Ovary (tissue), 9 donors: Measurements from ENCODE around the gene GRIK4. TPM values are rescaled to one million over a fixed set of nuclear protein-coding genes. Genes with fewer than 3 reads are reported as not detected.
A peak's percentile ranks its signal among the peaks of the same experiment; 100 is the strongest.

Experiments used
- DNase-seq, 5 donors: peaks; one replicate each; pipeline ENCODE4 v3.0.0-alpha.2; 2019 to 2020
- H3K27ac ChIP-seq, 2 donors: fragments of 200-600 bp; one replicate each; pipeline versions ENCODE4 v1.5.1 to v1.8.0; 2019 to 2022
- H3K27me3 ChIP-seq: fragments of 200-600 bp; one replicate; pipeline ENCODE4 v1.8.0; 2022
- H3K36me3 ChIP-seq: fragments of 200-600 bp; sonication (generic); one replicate; pipeline ENCODE4 v1.5.1; 2019
- H3K4me1 ChIP-seq: one replicate; pipeline ENCODE4 v1.8.1; 2013; ENCODE audit warnings: mild to moderate bottlenecking, moderate library complexity; ENCODE audit not compliant: insufficient read depth
- H3K4me3 ChIP-seq: fragments of 200-600 bp; sonication (generic); one replicate; pipeline ENCODE4 v1.5.1; 2017
- H3K9me3 ChIP-seq, 2 donors: fragments of 200-600 bp in 1 of 2; sonication (generic) in 1 of 2; one replicate each; pipeline versions ENCODE4 v1.5.1 to v1.8.1; 2013 to 2019; ENCODE audit warnings: mild to moderate bottlenecking in 1 of 2, moderate library complexity in 1 of 2
- CTCF ChIP-seq, 3 donors: fragments of 450-650 bp in 2 of 3; fragments of 200-600 bp in 1 of 3; IDR thresholded peaks; one replicate each; pipeline versions ENCODE4 v1.5.1 to v1.8.0; 2016 to 2022; ENCODE audit warnings: antibody characterized with exemption in 3 of 3, mild to moderate bottlenecking in 1 of 3
- EP300 ChIP-seq: sonication (generic); formaldehyde crosslinking; IDR thresholded peaks from one replicate; pipeline ENCODE4 v1.6.1; 2017; ENCODE audit warnings: antibody characterized with exemption
- POLR2A ChIP-seq: fragments of 450-650 bp; IDR thresholded peaks from one replicate; pipeline ENCODE4 v1.6.1; 2017; ENCODE audit warnings: antibody characterized with exemption, mild to moderate bottlenecking, moderate library complexity
- WGBS, 3 donors: extraction: QIAGEN DNeasy Blood & Tissue Kit in 1 of 3; methylation state at CpG; one replicate each; pipeline versions ENCODE4 v1.1.5 to v1.1.7; 2013 to 2017; 5-methylcytosine and 5-hydroxymethylcytosine counted together
- intact Hi-C, 4 donors: fragments of 100-400 bp; cut with DNase I; formaldehyde crosslinking; loops; one replicate each; pipeline versions ENCODE4 v1.11.0 to v1.15.1; 2022 to 2023
- polyA plus RNA-seq, 2 donors: library from polyadenylated mRNA; stranded (reverse); fragments of 200-250 nt in 1 of 2; fragments of 350-450 nt in 1 of 2; fragmentation: Illumina TruSeq in 1 of 2; extraction: RNeasy Lipid Tissue Mini Kit (QIAGEN cat#74804) in 1 of 2; gene quantifications; one replicate each; pipeline ENCODE4 v1.2.3, GENCODE V29; 2013 to 2014
- total RNA-seq, 7 donors: library from RNA; depleted of rRNA in 2 of 7; stranded (reverse); fragments of >200 nt in 2 of 7; fragmentation: NEBNext Ultra II Directional in 3 of 7; extraction: Animal tissue kit (Norgen Biotek cat#: 25700) in 3 of 7; gene quantifications; one replicate each; pipeline versions ENCODE4 v1.1.0 to v1.2.4, GENCODE V29; 2016 to 2023
- donor health status: DM: no; HTN: no; CAD: no; lungs with moderate emphysema.
- donor health status: DM: no; HTN: no; CAD: no.
- donor health status: Bipolar disorder and iron deficiency.
- donor health status: DM: yes; HTN: yes; CAD: no.
- donor health status: DM: no; HTN: no; CAD: no.
- donor health status: DM: yes; HTN: yes; CAD: no.

The GRIK4 gene
- total and polyA plus RNA-seq, 9 donors = 1.3 to 13.4 (median 2.3) TPM

GRCh38 chr11:120817158-120817557, 305.6 kb downstream of the GRIK4 start:
- Histone ChIP-seq H3K4me3 (no peak overlapping the region), H3K27ac (no peak overlapping the region), H3K36me3 (no peaks in the 10 kb centered on the region), H3K4me1 (peaks cover 4% of the 10 kb centered on the region), H3K9me3 (no peaks in the 10 kb centered on the region), H3K27me3 (no peaks in the 10 kb centered on the region)
- intact Hi-C loops = loop anchor here in 1 of 4 donors (10.0 kb wide), 1 partner anchor 302 kb away; the partner anchor contains the start of gene GRIK4
- no peak for DNase-seq
- no peak for TF ChIP-seq EP300
- no peak for TF ChIP-seq POLR2A
- TF ChIP-seq CTCF (IDR thresholded peaks at IDR 0.05) = no peak
- WGBS, 3 donors = 84 to 90% (median 86%) methylated on average over 2 of the region's 2 CpGs

GRCh38 chr11:120818097-120818496, 306.5 kb downstream of the GRIK4 start:
- WGBS, 3 donors = 74 to 78% (median 77%) methylated on average over 8 of the region's 8 CpGs
- Histone ChIP-seq H3K27me3 (no peaks in the 10 kb centered on the region), H3K4me3 (no peak overlapping the region), H3K4me1 (peaks cover 2% of the 10 kb centered on the region), H3K36me3 (no peaks in the 10 kb centered on the region), H3K9me3 (no peaks in the 10 kb centered on the region), H3K27ac (no peak overlapping the region)
- DNase-seq = no peak
- TF ChIP-seq POLR2A = no peak
- TF ChIP-seq EP300 = no peak
- no peak for TF ChIP-seq CTCF (IDR thresholded peaks at IDR 0.05)
- intact Hi-C loops = loop anchor here in 1 of 4 donors (10.0 kb wide), 1 partner anchor 303 kb away; the partner anchor contains the start of gene GRIK4

GRCh38 chr11:120819003-120819402, 307.5 kb downstream of the GRIK4 start:
- 51 to 71% (median 69%) methylated on average over 7 of the region's 7 CpGs for WGBS, 3 donors
- no peak for DNase-seq
- intact Hi-C loops = loop anchor here in 1 of 4 donors (10.0 kb wide), 1 partner anchor 304 kb away; the partner anchor contains the start of gene GRIK4
- Histone ChIP-seq H3K4me3 (no peak overlapping the region), H3K9me3 (no peaks in the 10 kb centered on the region), H3K27ac (no peak overlapping the region), H3K36me3 (no peaks in the 10 kb centered on the region), H3K4me1 (peaks cover 2% of the 10 kb centered on the region), H3K27me3 (no peaks in the 10 kb centered on the region)
- TF ChIP-seq EP300 = no peak
- TF ChIP-seq POLR2A = no peak
- TF ChIP-seq CTCF (IDR thresholded peaks at IDR 0.05) = no peak

- peaks cover 2% of the 10 kb centered on the region for H3K4me1 ChIP-seq
- intact Hi-C loops = loop anchor here in 1 of 4 donors (10.0 kb wide), 1 partner anchor 305 kb away; the partner anchor contains the start of gene GRIK4
- no peaks in the 10 kb centered on the region for H3K27me3 ChIP-seq
- no peaks in the 10 kb centered on the region for H3K36me3 ChIP-seq
- TF ChIP-seq EP300 (no peak), POLR2A (no peak), CTCF (IDR thresholded peaks at IDR 0.05) (no peak)
- H3K4me3 ChIP-seq = no peak overlapping the region
- peak in 1 of 5 donors; percentile 46 for DNase-seq
- no peak overlapping the region for H3K27ac ChIP-seq
- WGBS, 3 donors = 62 to 75% (median 70%) methylated on average over 11 to 12 of the region's 12 CpGs
- no peaks in the 10 kb centered on the region for H3K9me3 ChIP-seq
Observed at GRCh38 chr11:120819437-120820365, 308.2 kb downstream of the GRIK4 start.
